HG03342 (cell line): ENCODE results near the gene TAAR8.
"Not testable (repeated sequence)": the region's sequence is repeated elsewhere in the genome, so short reads cannot be mapped to it uniquely, and the experiment has no call there.

Experiments
- ATAC-seq: cut with Tn5 transposase; IDR thresholded peaks from one replicate; pipeline ENCODE4 v1.9.1; 2021; ENCODE audit warnings: mild to moderate bottlenecking, moderate library complexity; ENCODE audit not compliant: unreplicated experiment

The TAAR8 gene

GRCh38 chr6:132552372-132552771 is at the start of gene TAAR8:
Gene TAAR8 (plus strand): TSS chr6:132552672. CDS start chr6:132552693, 21 bp downstream.
- no peak for ATAC-seq

- no peak for ATAC-seq
These were observed 47.7 kb upstream of the TAAR8 start for GRCh38 chr6:132504757-132505156.

GRCh38 chr6:132505158-132505557 is 47.3 kb upstream of the TAAR8 start:
- ATAC-seq, result no peak

GRCh38 chr6:132506461-132506860 is 46.0 kb upstream of the TAAR8 start:
- no peak for ATAC-seq

GRCh38 chr6:132506869-132507808 is 45.3 kb upstream of the TAAR8 start:
- ATAC-seq, result no peak

GRCh38 chr6:132511210-132511830 is 41.2 kb upstream of the TAAR8 start:
- no peak for ATAC-seq

GRCh38 chr6:132511831-132512220 is 40.6 kb upstream of the TAAR8 start:
- no peak for ATAC-seq

- no peak for ATAC-seq
These were observed 40.2 kb upstream of the TAAR8 start for GRCh38 chr6:132512342-132512637.

GRCh38 chr6:132512638-132513632 is 39.5 kb upstream of the TAAR8 start, which contains the start of gene STX7:
Gene STX7 (minus strand): TSS chr6:132513116. CDS start chr6:132503530, 9,586 bp downstream.
- peak; percentile 89 for ATAC-seq

GRCh38 chr6:132513831-132514545 is 38.5 kb upstream of the TAAR8 start:
- ATAC-seq, result no peak

GRCh38 chr6:132515386-132515785 is 37.1 kb upstream of the TAAR8 start:
- no peak for ATAC-seq

GRCh38 chr6:132520953-132521352 is 31.5 kb upstream of the TAAR8 start:
- ATAC-seq, result no peak

- ATAC-seq, result no peak
These were observed 27.8 kb upstream of the TAAR8 start for GRCh38 chr6:132524646-132525045.

GRCh38 chr6:132525866-132526265 is 26.6 kb upstream of the TAAR8 start:
- no peak for ATAC-seq

- no peak for ATAC-seq
These were observed 26.0 kb upstream of the TAAR8 start for GRCh38 chr6:132526461-132526860.

- ATAC-seq, result no peak
These were observed 24.7 kb upstream of the TAAR8 start for GRCh38 chr6:132527791-132528190.

- ATAC-seq, result peak; percentile 92
These were observed 22.0 kb upstream of the TAAR8 start for GRCh38 chr6:132530293-132530974.

- not testable (repeated sequence) for ATAC-seq
These were observed 17.9 kb upstream of the TAAR8 start for GRCh38 chr6:132534546-132534945.

GRCh38 chr6:132537145-132537544 is 15.3 kb upstream of the TAAR8 start:
- no peak for ATAC-seq

GRCh38 chr6:132537977-132538376 is 14.5 kb upstream of the TAAR8 start, which contains the start of gene TAAR9:
Gene TAAR9 (plus strand): TSS chr6:132538277. CDS start chr6:132538290, 13 bp downstream.
- no peak for ATAC-seq
